ENCODE results near the gene FAM184A.

Gene FAM184A

DNA sequence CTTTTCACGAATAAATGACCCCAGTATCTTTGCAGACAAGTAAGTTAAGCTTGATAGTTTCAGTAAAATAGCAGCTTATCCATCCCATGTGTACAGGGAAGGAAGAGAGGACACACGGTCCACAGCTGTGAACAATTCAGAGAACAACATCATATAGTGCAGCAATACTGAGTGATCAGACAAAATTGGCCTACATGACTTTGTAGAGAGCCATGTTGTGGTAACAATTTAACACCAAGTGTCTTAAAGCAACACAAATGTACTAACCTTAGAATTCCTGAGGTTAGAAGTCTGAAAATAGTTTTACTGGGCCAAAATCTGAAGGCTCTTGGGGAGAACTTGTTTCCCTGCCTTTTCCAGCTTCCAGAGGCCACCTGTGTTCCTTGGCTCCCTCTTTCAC lies 12.5 kb downstream of the FAM184A start:
- no peaks in the 10 kb centered on the region for H3K36me3 ChIP-seq
- no peak for DNase-seq

DNA sequence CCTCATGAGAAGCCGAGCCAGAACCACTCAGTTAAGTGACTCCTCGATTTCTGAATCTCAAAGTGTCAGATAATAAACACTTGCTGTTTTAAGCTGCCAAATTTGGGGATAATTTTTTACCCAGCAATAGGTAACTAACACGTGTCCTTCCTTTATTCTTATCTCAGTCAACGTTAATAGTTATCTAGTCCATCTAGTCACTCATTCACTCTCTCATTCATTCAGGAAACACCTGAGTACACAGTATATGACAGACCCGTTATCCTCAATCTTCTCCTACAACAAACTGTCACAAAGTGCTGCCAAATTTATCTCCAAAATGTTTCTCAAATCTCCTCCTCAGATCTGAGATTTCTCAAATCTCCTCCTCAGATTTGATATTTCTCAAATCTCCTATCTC lies 13.1 kb downstream of the FAM184A start:
- H3K9me3 ChIP-seq: no peaks in the 10 kb centered on the region
- H3K4me1 ChIP-seq: no peaks in the 10 kb centered on the region
- H3K36me3 ChIP-seq: no peaks in the 10 kb centered on the region
- DNase-seq: no peak
- TF ChIP-seq CTCF (IDR thresholded peaks at IDR 0.05; ENCODE audit: low read depth, low read length): no peak
- no peak overlapping the region for H3K4me3 ChIP-seq (ENCODE audit: low read depth, low read length)
- H3K27me3 ChIP-seq: no peaks in the 10 kb centered on the region

More for the DNA sequence above, 12.5 kb downstream of the FAM184A start:
- no peaks in the 10 kb centered on the region for H3K9me3 ChIP-seq
- H3K4me1 ChIP-seq: no peaks in the 10 kb centered on the region
- no peak for TF ChIP-seq CTCF (IDR thresholded peaks at IDR 0.05; ENCODE audit: low read depth, low read length)
- H3K27me3 ChIP-seq: no peaks in the 10 kb centered on the region
- no peak overlapping the region for H3K4me3 ChIP-seq (ENCODE audit: low read depth, low read length)

- no peak for TF ChIP-seq CTCF (IDR thresholded peaks at IDR 0.05; ENCODE audit: low read depth, low read length)
- DNase-seq: no peak
- no peaks in the 10 kb centered on the region for H3K9me3 ChIP-seq
- no peaks in the 10 kb centered on the region for H3K27me3 ChIP-seq
- no peak overlapping the region for H3K4me3 ChIP-seq (ENCODE audit: low read depth, low read length)
- no peaks in the 10 kb centered on the region for H3K36me3 ChIP-seq
- no peaks in the 10 kb centered on the region for H3K4me1 ChIP-seq
Observed at GRCh38 chr6:119063491-119063890, 15.0 kb downstream of the FAM184A start.

DNA sequence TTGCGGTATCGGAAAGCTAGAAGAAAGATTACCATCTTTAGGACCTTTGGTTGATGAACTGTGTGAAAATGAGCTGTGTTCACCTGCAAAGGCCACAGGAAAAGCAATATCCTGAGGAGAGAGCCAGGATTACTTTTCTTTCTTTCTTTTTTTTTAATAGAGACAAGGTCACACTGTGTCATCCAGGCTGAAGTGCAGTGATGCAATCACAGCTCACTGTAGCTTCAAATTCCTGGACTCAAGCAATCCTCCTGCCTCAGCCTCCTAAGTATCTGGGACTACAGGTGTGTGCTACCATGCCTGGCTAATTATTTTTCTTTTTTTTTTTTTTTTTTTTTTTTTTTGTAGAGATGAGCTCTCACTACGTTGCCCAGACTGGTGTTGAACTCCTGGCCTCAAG lies 17.2 kb downstream of the FAM184A start:
- no peak for TF ChIP-seq CTCF (IDR thresholded peaks at IDR 0.05; ENCODE audit: low read depth, low read length)
- DNase-seq: no peak
- no peaks in the 10 kb centered on the region for H3K27me3 ChIP-seq

GRCh38 chr6:119060255-119060907 lies 18.1 kb downstream of the FAM184A start:
- Histone ChIP-seq H3K4me3 (ENCODE audit: low read depth, low read length) (no peak overlapping the region), H3K36me3 (no peaks in the 10 kb centered on the region), H3K9me3 (no peaks in the 10 kb centered on the region), H3K27me3 (no peaks in the 10 kb centered on the region), H3K4me1 (no peaks in the 10 kb centered on the region)
- no peak for DNase-seq
- no peak for TF ChIP-seq CTCF (IDR thresholded peaks at IDR 0.05; ENCODE audit: low read depth, low read length)

More for the DNA sequence above, 17.2 kb downstream of the FAM184A start:
- Histone ChIP-seq H3K9me3 (no peaks in the 10 kb centered on the region), H3K4me1 (no peaks in the 10 kb centered on the region), H3K4me3 (ENCODE audit: low read depth, low read length) (no peak overlapping the region), H3K36me3 (no peaks in the 10 kb centered on the region)

DNA sequence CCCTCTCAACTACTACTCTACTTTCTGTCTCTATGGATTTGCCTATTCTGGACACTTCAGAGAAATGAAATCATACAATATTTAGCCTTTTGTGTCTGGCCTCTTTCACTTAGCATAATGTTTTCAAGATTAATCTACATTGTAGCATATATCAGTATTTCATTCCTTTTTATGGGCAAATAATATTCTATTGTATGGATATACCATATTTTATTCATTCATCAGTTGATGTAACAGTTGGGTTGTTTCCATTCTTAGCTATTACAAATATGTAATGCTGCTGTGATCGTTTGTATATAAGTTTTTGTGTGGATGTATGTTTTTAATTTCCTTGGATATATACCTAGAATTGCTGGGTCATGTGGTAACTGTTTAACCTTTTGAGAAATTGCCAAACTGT lies 23.4 kb downstream of the FAM184A start:
- Histone ChIP-seq H3K4me3 (ENCODE audit: low read depth, low read length) (no peak overlapping the region), H3K4me1 (no peaks in the 10 kb centered on the region), H3K9me3 (no peaks in the 10 kb centered on the region), H3K27me3 (no peaks in the 10 kb centered on the region), H3K36me3 (no peaks in the 10 kb centered on the region)
- DNase-seq: no peak
- TF ChIP-seq CTCF (IDR thresholded peaks at IDR 0.05; ENCODE audit: low read depth, low read length): no peak

Data from BE2C (cell line).